Activated T-cell treated with anti-CD3 and anti-CD28 coated beads, Interleukin-2, amount 50 U/mL, for 48 hours (primary cell): Measurements from ENCODE around the gene SLC24A5.

ENCODE experiments used
- DNase-seq, 2 experiments: peaks; one replicate each; pipeline ENCODE4 v3.0.0-alpha.2; 2020

Gene SLC24A5

DNA sequence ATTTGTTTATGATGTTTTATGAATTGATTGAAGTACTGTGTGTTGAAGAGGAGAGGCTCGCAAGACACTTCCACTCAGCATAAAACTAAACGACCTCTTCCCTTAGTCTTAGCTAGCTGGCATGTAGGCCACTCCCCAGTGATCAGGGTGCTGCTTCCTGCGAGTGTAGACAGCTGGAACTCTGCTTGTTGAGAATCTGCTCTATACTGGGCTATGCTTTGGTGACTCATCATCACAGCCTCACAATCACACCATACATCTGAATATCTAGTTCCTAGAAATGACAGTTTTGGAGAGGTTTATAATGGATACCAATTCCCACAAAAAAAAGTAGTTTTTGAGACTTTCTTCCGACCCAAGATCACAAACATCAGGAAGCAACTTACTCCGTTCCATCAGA lies 1.5 kb upstream of the SLC24A5 start:
- DNase-seq: no peak

GRCh38 chr15:48121849-48122248 lies 1.1 kb downstream of the SLC24A5 start:
- no peak for DNase-seq

GRCh38 chr15:48126667-48127355 lies 6.0 kb downstream of the SLC24A5 start:
- DNase-seq: no peak

DNA sequence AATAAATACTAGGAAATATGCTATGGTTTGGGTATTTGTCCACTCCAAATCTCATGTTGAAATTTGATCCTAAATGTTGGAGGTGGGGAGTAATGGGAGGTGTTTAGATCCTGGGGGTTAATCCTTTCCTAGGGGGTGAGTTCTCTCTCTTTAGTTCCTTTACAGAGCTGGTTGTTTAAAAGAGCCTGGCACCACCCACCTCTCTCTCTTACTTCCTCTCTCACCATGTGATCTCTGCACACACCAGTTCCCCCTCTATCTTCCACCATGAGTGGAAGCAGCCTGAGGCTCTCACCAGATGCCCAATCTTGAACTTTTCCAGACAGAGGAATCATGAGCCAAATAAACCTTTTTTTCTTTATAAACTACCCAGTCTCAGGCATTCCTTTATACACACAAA lies 10.5 kb downstream of the SLC24A5 start:
- DNase-seq: no peak

DNA sequence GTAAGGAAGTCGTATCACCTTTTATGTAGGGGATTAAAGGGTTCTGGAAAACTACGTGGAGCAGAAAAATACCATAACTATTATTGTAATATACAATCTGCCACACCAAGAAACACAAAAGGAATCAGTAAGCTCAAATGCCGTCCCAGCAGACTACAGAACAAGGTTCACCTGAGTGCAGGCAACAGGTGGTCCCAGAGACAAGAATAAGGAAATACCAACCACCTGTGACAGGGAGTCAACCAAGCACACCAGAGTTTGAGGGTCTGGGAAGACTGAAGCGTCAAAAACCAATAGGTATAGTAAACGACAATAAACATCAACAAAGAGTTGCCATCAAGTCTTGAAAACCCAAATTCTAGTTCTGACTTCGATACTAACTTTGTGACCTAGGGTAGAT lies 12.1 kb downstream of the SLC24A5 start:
- no peak for DNase-seq

- no peak for DNase-seq
Observed at GRCh38 chr15:48143856-48144255, 23.1 kb downstream of the SLC24A5 start.

- no peak for DNase-seq
Observed at GRCh38 chr15:48144889-48145288, 24.1 kb downstream of the SLC24A5 start.

- no peak for DNase-seq
Observed at GRCh38 chr15:48145923-48146322, 25.1 kb downstream of the SLC24A5 start.

DNA sequence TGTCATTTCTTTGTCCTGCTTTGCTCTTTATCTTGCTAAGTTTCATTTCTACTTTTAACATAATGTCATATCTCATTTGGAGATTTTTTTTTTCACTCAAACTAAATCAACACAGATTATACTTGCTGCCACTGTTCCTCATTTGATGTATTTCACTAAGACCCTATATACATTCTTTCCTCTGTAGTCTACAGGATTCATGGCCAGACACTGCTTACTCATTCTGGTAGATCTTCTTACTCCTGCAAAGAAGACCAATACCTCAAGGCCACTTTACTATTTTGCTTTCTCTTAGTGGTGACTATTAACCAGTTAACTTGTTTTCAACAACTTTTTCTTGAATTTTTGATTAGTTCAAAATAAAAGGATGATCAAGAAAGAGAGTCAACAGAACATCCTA lies 26.6 kb downstream of the SLC24A5 start:
- no peak for DNase-seq

DNA sequence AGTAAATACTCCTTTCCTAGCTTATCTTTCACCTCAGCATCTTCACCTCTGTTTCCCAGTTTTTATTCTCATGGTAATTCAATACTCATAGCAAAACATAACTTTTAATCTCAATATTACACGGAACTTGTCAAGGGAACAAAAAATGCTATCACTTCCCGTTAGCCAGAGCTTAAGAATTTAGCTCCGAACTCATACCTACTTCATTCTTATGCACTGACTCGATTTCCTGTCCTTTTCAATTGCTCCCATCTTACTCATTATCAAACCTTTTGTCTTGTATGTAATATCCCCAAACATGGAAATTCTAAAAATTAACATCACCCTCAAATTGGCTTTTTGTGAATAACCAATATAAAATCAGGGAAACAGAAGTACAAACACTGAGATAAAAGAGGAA lies 29.1 kb downstream of the SLC24A5 start:
- DNase-seq: no peak

- DNase-seq: no peak
Observed at GRCh38 chr15:48153526-48153925, 32.7 kb downstream of the SLC24A5 start.

- no peak for DNase-seq
Observed at GRCh38 chr15:48168616-48169015, 47.8 kb downstream of the SLC24A5 start.

DNA sequence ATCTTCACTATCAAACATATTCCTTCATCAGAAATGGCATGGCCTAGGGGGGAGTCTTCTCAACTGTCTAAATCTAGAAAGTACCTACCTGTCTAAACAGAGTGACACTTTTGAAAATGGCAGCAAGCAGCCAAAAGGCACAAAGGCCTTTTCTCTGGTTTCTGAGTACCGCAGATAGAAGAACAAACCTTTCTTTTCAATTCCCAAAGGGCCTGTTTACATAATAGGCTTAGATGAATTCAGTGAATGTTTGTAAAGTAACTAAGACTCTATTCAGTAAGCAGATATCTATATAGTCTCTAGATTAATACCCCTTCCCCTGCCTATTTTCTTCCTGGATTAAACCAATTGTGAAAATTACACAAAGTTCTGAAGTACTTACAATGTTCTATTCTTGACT lies 50.2 kb downstream of the SLC24A5 start:
- DNase-seq: no peak

GRCh38 chr15:48175126-48175525 lies 54.3 kb downstream of the SLC24A5 start:
- no peak for DNase-seq

GRCh38 chr15:48176112-48176511 lies 55.3 kb downstream of the SLC24A5 start:
- no peak for DNase-seq

- DNase-seq: no peak
Observed at GRCh38 chr15:48176957-48177356, 56.2 kb downstream of the SLC24A5 start.

GRCh38 chr15:48177383-48177765 lies 56.6 kb downstream of the SLC24A5 start:
- no peak for DNase-seq

DNA sequence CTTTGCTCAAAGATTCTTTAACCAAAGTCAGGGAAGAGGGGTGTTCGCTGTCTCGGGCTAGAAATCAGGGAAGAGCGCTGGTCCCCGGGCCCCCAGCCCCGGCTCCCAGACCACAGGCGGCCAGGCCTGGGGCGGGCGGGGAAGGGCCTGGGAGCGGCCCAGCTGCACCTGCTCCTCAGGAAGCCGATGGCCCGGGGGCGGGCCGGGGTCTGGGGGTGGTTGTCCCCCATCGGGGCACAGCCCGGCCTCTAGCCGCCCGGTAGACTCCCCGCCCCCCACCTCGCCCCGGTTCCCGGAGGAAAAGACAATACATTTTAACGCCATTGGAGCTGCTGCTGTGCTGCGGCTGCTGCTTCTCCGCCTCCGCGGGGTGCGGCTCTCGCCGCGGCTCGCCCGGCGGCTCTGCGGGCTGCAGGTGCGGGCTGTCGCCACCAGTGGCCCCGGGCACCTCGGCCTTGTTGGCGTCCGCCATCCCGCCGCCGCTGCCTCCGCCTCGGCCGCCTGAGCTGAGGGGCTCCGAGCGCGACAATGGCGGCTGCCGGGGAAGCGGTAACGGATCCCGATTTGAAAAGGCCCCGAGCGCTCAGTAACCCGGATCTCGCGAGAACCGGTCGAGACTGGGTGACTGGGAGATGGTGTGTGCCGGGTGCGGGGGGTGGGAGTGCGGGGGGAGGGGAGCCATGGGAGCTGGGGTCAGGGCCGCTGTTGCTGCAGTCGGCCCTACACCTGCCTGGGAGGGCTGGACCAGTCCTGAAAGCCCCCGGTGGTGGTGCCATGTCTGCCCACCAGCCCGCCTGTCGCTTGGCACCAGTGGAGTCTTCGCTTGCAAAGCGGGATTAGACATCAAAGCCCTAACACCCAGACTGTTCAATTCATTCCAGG lies 57.2 kb downstream of the SLC24A5 start, which contains the start of gene MYEF2:
TSS of gene MYEF2 (minus strand) at position 530 of the 882 bp plus-strand sequence. CDS start at position 472, 58 bp downstream.
- DNase-seq: peak; percentile 80 to 83

DNA sequence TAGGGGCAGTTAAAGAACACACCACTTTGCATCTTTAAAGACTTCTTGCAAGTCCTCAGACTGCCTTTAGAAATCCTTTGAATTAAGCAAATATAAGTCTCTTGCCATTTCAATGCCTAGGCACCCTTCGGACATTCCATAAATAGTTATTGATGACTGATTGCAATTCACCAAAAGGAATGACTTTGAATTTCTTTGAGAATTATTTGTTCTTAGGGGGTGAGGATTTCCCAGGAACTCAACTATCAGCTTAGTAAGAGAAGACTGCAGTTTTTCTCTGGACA lies 57.8 kb downstream of the SLC24A5 start:
- DNase-seq: no peak

GRCh38 chr15:48182749-48183148 lies 62.0 kb downstream of the SLC24A5 start:
- no peak for DNase-seq

- no peak for DNase-seq
Observed at GRCh38 chr15:48185529-48185928, 64.7 kb downstream of the SLC24A5 start.

DNA sequence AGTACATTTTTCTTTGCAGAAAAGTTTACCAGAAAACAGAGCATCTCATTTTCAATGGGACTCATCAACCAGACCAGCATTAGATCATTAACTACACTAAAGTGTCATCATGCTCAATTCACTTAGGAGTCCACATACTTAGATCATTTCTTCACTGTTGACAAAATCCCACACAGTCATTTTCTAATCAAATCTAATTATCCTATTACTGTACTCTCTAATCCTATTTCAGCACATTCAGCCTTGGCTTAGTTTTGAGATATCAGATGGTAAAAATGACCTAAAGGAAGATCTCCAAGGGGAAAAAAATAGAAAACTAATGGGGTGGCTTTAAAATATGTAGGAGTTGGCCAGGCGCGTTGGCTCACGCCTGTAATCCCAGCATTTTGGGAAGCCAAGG lies 65.5 kb downstream of the SLC24A5 start:
- DNase-seq: no peak

GRCh38 chr15:48190932-48191573 lies 70.3 kb downstream of the SLC24A5 start:
- peak; percentile 46 for DNase-seq
